Right kidney (tissue), 1 donor: ENCODE data around the gene CFDP1.
"Not testable (repeated sequence)": the region's sequence is repeated elsewhere in the genome, so short reads cannot be mapped to it uniquely, and the experiment has no call there.

Experiments
- DNase-seq: peaks from one replicate; pipeline ENCODE4 v3.0.0-alpha.2; 2016

Gene CFDP1

DNA sequence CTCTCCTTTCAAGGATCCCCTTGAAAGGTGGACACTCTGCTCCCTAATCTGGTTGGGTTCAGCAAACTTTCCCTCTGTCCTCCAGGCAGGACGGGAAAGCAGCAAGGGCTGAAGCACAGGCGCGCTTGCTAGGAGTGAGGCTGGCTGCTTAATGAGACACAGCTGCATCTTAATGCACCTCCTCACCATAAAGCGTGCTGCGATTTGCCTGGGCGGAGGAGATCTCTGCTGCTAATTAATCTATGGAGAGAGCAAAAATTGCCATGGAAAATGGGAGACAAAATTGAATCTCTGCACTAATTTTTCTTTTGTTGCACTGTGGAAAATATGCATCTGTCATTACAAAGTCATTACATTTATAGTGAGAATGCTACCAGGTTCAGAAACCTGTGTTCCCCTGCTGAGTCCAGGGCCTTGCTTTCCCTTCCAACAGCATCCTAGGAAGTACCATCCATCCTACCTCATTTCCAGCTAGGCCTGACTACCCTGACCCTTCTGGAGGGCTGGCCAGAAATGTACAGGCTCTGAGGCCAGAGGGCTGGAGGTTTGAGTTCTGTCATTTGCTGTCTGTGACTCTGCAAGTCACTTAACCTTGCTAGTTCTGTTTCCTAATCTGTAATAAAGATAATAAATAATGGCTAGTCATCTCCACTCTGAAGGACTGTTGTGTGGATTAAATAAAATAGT lies 138.4 kb downstream of the CFDP1 start:
- no peak for DNase-seq

DNA sequence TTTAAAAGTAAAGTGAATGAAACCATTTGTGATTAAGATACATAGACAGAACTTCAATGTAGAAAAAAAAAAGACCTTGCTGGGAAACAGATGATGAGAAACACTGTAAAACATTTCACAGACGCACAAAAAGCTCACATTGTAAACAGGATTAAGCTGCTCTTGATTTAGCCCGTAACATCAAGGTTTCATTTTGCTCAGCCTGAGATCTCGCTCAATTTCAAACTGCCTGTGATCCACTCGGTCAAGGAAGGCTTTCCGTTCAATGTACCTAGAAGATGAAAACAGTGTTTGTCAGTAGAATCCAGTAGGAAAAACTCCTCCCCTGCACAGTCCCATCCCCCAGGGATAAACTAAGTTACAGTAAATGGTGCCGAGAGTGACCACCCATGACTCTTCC lies 139.5 kb downstream of the CFDP1 start:
- no peak for DNase-seq

DNA sequence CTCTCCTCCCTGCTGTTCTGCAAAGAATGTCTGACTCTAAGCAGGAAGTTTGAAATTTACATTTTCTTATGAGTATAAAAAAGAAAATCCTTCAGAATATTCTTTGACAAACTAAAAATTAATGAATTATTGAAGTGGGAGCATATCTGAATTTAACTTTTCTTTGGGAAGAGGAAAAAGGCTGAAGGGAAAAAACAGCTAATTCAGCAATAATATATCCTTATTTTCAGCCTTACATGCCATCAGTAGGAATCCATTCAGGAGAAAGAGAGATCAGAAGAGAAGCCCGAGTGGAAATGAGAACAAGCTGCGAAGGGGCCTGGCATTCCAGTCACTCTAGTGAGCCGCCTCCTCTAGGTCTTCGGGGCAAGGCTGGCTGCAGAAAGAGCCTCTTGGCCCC lies 140.1 kb downstream of the CFDP1 start:
- DNase-seq: no peak

DNA sequence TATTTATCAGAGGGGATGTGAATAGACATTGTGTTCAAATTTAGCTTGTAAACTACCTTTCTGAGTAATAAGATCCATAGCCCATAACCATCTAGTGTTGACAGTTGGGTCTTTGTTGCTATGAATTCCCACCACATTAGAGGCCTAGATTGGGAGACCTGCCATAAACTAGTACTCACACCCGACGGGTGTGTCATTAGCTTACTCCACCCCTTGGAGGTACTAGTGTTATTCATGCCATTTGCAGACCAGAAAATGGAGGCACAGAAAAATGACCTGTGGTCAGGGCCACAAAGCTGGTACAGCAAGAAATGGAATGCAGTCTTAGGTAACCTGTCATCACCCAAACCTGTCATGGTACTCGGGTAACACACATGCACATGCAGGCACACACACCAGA lies 140.6 kb downstream of the CFDP1 start:
- no peak for DNase-seq

DNA sequence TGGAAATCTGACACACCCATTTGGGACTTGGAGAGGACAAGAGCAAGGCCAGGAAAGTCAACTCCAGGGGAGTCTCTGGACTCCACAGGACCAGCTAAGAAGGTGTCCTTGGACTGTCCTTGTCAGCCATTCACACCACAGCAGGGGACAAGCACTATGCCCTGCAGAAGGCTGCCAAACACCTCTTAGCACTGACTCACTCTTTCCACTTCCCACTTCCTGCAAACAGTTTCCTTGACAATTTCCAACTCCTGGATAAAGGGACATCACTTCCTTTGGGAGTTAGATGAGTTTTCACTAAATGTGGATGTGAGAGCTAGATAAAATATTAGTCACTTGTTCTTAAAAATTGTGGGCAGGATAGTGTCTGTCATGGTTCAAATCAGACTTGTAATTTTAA lies 144.1 kb downstream of the CFDP1 start:
- no peak for DNase-seq

DNA sequence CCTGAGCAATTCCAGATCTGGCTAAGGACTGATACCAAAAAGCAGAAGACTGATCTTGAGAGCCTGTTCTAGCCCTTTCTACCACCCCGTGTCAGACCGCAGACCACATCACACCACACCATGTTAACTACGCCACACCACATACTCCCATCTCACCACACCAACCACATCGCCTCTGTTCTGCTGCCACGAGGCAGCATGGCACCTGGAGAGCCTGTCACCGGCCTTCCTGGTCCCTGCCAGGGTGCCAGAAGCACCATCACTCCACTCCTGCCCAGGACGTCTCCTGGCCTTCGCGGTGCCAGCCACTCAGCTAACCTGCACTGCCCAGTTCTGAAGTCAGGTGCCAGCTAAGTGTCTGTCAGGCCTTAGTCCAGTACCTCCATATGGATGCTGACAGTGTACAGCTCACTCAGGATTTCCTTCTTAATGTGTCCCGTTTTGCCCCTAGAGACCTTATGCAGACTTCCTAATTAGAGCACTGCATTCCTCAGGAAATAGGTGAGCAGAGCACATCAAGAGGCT lies 144.6 kb downstream of the CFDP1 start:
- DNase-seq: no peak

DNA sequence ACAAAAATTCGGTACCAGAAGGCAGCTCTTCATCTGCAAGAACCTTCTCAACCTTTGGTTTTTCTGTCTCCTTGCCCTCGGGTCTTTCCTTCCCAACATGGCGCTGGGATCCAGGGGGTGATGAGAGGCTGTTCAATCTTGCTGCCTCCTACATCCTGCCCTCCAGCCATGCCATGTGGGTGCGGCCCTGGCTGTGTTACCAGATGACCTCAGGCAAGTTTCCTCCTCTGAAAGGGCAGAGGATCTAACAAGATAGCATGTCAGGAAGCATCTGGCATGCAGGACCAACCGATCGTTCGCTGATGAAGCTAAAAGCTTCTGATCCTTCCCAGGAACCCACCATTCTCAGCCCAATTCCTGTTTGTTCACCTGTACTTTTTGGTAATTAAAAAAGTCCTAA lies 145.1 kb downstream of the CFDP1 start:
- no peak for DNase-seq

DNA sequence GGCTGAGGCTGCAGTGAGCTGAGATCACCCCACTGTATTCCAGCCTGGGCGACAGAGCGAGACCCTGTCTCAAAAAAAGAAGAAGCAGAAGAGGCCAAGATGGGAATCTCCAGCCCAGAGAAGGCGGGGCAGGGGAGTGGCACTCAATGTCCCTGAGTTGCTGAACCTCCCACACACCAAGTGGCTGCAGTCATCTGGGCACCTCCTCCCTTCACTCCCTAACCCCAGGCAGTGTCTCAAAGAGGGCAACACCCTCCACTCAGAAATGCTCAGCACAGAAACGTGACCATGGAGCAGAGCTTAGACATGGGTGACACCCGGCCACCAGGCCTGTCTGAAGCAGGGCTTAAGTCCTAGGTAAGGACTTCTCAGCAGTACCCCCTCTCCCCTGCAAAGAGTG lies 145.6 kb downstream of the CFDP1 start:
- DNase-seq: no peak

DNA sequence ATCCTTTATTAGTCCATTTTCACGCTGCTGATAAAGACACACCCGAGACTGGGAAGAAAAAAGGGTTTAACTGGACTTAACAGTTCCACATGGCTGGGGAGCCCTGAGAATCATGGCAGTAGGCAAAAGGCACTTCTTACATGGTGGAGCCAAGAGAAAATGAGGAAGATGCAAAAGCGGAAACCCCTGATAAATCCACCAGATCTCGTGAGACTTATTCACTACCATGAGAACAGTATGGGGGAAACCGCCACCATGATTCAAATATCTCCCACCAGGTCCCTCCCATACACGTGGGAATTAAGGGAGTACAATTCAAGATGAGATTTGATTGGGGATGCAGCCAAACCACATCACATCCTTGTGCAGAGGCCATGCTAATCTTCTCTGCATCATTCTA lies 146.9 kb downstream of the CFDP1 start:
- DNase-seq: no peak

DNA sequence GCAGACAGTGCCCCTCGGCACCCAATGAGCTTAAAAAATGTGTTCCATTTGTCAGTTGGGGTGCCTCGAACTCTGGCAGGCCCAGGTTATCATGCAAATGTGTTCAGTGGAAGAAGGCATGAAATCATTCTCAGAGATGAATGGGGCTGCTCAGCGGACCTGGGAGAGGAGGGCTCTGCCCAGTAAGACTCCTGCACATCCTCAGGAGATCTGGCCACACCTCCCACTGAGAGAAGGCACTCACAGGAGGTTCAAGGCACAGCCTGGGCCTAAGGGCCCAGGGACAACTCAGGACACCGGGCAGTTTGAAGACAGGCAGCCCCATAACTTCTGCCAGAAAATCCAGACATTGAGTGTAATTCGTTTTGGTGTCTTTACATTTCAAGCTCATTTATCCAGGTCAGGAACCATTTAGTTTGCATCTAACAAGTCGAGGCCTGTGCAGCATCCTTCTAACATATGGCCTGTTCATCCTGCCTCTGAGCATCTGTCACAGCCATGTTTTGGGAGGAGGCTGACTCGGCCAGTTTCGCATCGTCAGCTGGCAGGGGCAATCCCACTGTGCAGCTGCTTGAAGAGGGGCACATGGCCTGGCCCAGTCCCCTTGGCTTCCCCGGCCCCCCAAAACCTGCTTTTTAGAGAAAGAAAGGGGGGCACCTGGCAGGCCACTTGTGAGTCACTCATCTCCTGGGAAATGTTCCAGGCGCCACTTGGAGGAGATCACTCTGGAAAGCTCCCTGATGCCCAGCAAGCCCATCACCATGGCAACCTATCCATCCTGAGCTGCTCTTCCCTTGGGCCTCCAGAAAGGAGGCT lies 150.6 kb downstream of the CFDP1 start:
- DNase-seq: no peak

DNA sequence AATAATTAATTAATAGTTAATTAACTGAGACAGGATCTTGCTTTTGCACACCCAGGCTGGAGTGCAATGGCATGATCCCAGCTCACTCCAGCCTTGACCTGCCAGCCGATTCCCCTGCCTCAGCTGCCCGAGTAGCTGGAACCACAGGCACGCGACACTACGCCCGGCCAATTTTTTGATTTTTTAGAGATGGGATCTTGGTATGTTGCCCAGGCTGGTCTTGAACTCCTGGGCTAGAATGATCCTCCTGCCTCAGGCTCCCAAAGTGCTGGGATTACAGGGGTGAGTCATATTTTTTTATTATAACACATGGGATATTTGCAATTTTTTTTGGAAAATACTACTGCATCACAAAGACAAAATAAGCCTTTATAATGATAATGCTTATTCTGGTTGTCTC lies 151.5 kb downstream of the CFDP1 start:
- no peak for DNase-seq

DNA sequence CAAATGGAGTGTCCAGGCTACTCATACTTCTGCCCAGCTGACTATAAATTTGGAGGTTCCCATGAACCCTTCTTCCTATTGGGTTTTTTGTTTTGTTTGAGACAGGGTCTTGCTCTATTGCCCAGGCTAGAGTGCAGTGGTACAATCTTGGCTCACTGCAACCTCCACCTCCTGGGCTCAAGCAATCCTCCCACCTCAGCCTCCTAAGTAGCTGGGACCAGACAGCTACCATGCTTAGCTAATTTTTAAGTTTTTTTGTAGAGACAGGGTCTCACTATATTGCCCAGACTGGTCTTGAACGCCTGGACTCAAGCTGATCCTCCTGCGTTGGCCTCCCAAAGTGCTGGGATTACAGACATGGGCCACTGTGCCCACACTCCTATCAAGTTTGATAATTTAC lies 152.3 kb downstream of the CFDP1 start:
- not testable (repeated sequence) for DNase-seq

DNA sequence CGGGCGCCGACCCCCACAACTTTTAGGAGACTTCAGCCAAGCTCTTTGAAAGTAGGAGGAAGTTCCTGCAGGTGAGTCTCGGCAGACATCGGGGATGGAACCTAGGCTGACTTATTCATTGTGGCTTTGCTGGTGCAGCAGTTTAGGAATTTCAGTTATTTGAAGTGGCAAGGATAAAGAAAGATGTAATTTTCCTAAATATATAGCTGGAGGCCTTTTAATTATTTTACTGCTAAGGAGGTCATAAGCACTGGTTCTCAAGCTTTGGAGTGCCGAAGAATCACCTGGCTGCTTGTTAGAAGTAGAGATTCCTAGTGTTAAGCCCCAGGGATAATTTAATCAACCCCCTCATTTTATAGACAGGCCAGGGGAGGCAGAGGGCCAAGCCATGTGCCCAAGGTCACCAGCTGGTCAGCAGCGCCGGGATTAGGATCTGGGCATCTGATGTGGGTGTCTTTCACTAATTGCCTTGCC lies 152.9 kb downstream of the CFDP1 start:
- DNase-seq: no peak

DNA sequence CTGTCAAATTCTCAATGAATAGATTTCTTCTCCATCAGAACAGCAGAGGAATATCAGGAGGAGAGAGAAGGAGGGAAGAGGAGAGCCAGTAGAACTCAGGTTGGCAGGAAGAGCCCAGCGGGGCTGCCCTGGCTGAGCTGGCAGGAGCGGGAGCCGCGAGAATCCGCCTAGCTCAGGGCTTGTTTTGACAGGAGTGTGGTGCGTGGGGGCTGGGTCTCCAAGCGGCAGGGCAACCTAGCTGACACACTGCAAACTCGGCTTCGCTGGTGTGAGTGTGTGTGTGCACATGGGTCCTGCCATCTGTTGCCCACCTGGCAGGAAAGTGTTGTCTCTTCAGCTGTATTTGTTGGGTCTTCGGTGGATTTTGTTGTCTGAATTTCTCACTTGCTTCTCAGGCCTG lies 154.0 kb downstream of the CFDP1 start:
- no peak for DNase-seq

DNA sequence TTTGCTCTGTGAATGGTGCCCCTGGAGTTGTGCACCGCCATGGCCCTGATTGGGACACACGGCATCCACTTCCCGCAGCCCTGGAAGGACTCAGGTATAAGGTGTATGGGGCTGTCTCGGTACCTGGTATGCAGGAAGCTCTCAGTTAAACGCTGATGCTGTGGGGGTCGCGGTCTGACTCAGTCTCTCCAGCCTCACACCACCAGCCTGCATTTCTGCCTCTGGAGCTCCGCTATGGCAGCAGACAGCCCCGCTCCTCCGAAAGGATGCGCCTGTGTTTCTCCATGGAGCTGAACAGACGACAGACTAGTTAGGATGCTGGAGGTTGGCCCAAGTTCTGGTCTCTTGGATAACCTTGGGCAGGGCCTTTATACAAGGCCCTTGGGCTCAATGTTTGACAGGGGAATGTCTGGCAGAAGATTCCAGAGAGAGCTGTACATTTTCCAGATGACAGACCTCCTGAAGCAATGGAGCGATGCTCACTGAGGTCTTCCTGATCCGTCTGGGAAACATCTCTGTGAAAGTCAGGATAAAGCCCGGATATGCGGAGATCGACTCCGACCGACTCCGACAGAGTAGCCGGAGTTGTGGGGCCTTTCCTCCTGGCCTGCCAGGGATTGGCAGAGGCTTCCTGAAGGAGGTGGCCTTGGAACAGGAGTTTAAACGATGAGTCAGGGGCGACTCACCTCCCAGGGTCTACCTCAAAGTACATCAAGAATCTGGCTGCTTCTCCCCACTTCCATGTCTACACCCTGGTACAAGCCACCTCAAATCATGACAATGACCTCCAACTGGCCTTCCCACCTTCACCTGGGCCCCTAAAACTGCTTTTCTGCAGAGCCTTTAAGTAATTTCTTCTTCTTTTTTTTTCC lies 160.0 kb downstream of the CFDP1 start:
- no peak for DNase-seq

DNA sequence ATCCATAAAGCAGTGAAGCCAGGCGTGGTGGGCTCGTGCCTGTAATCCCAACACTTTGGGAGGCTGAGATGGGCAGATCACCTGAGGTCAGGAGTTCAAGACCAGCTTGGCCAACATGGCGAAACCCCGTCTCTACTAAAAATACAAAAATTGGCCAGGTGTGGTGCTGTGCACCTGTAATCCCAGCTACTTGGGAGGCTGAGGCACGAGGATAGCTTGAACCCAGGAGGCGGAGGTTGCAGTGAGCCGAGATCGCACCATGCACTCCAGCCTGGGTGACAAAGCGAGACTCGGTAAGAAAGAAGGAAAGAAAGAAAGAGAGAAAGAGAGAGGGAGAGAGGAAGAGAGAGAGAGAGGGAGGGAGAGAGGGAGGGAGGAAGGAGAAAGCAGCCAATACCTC lies 160.7 kb downstream of the CFDP1 start:
- DNase-seq: not testable (repeated sequence)

DNA sequence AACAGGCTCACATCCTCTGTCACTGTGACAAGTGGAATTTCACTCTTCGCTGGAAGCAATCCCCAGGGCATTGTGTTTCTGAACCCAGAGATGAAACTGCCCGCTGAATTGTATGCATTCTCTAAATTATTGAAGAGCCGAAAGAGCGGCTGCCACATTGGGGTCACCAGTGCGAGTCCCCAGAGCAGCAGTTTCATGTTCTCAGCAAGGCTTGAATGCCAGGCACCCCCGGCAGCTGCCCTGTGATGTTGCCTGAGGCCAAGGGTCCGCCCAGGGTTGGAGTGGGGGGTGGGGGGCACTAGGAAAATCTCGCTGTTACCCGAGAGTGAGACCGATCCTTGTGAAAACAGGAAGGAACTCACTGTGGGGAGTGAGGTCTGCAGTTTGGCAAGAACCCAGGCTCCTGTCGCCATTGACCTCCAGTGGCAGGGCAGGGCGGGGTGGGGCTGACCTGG lies 161.2 kb downstream of the CFDP1 start:
- DNase-seq: no peak

DNA sequence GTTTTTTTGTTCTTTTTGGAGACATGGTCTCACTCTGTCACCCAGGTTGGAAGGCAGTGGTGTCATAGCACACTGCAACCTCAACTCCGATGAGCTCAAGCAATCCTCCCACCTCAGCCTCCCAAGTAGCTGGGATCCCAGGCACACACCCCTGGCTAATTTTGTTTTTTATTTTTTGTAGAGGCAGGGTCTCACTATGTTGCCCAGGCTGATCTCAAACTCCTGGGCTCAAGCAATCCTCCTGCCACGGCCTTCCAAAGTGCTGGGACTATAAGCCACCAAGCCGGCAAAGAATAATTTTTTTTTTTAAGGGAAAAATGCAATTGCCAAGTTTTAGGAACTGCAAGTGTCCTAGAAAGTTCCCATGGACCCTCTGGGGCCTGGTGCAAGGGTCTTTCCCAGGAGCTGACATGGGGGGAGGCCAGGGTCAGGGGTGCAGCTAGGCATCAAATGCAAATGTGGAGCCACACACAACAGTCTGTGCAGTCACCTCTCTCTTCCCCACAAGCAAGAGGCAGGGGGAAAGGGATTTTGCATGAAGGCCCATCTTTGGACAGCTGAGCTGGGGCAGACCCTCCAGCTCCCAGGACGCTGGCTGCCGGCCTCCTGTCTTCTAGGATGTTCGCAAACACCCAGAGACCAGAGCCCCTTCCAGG lies 161.7 kb downstream of the CFDP1 start:
- DNase-seq: no peak

DNA sequence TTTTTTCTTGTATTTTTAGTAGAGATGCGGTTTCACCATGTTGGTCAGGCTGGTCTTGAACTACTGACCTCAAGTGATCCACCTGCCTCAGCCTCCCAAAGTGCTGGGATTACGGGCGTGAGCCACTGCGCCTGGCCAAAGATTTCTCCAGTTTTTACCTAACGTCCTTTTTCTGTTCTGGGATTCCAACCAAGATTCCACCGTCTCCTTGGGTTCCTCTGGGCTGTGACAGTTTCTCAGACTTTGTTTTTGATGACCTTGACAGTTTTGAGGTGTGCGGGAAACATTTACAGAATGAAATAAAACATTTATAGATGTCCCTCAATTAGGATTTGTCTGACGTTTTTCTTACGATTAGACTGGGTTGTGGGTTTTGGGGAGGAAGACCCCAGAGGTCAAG lies 163.9 kb downstream of the CFDP1 start:
- not testable (repeated sequence) for DNase-seq

DNA sequence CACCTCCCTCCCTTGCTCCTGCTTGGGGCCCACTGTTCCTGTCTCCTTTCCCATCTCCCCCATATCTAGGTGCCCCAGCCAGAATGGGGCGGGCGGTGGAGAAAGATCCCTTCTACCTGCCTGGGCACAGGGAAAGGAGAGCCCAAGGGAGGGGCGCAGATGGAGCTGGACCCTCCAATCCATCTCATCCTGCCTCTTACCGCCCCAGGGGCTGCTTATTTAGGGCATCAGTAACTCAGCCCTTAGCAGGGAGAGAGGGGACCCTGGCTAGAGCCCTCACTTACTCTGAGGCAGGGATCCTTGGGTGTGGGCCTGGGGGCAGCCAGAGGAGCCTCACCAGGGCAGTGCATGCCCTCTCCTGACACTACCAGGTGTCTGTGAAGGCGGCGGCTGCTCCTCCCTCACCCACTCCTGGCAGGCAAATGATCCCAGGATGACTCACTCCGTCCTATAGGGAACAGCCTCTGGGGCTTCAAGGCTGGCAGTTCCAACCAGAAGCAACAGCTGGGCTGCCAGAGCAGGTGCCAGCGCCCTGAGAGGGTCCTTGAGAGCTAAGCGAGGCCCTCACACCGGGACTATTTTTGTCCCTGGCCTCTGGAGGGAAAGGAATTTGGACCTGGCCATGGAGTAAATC lies 165.6 kb downstream of the CFDP1 start:
- DNase-seq: no peak
